Measurements from ENCODE around the gene LRRC43.
A peak's percentile ranks its signal among the peaks of the same experiment; 100 is the strongest.

Gene LRRC43

DNA sequence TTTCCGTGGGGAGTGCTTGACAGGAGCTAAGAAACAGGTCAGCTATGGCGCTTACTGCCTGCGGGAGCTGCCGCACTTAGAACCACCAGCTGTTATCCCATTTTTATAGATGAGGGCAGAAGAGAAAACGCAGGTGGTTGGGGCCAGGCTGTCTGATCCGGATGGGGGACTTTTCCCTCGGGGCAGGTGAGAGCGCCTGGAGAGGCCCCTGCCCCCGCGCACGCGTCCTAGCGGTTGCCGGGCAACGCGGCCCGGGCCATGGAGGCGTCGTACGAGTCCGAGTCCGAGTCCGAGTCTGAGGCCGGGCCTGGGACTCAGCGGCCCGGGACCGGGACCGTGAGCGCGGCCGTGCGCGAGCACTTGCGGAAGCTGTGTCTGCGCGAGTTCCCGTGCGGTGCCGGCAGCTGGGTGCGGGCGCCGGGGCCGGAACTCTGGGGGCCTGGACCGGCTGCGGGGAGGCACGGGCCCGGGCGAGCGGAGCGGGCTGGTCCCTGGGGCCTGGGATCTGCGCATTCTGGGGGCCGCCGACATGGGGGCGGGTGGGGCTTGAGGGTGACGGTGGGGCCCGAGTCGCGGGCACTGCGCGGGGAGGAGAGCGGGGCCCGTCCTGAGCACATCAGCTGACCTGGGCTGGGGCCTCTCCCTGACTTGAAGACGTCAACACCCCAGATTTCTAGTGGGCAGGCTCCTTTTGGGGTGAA, at the start of gene LRRC43:
TSS of gene LRRC43 (plus strand) at position 237 of the 701 bp plus-strand sequence. CDS start at position 259, 22 bp downstream.
- DNase-seq = peak in 1 of 2 donors; percentile 33

GRCh38 chr12:122133192-122133950, 49.6 kb upstream of the LRRC43 start:
- DNase-seq = no peak

DNA sequence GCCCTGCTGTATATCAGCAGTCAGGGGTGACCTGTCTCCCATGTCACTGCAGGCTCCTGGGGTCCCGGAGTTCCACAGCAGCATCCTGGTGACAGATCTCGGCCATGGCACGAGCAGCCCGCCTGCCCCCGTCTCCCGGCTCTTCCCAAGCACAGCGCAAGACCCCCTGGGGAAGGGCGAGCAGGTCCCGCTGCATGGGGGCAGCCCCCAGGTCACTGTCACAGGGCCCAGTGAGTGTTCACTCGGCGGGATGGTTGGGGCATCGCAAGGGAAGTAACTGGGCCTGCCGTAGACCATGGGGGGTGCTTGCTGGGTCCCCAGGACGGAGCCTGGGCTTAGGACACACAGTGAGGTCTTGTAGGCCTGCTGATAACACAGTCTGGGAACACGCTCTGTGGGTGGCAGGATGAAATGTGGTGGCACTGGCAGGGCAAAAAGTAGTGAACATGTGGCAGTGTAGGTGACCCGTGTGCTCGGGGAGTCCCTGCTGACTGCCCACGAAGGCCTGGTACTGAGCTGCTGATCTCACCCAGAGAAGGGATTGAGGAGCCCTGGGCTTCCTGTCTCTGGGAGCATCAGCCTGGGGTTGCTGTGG, 47.4 kb upstream of the LRRC43 start:
- no peak for DNase-seq

DNA sequence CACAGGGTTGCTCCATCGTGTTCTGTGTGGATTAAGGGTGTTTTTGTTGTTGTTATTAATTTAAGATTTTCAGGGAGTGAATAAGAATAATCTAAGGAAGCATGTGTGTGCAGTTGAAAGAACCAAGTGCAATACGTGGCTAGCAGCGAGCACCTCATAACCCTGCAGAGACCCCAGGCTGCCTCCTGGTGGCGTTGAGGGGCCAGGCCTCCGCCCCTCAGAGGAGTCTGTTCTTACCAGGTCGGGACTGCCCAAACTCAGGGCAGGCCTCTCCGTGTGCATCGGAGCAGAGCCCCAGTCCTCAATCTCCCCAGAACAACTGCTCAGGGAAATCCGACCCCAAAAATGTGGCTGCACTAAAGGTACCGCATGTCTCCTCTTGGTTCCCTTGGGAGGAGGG, 45.7 kb upstream of the LRRC43 start:
- DNase-seq = no peak

GRCh38 chr12:122137681-122138080, 45.2 kb upstream of the LRRC43 start:
- no peak for DNase-seq

DNA sequence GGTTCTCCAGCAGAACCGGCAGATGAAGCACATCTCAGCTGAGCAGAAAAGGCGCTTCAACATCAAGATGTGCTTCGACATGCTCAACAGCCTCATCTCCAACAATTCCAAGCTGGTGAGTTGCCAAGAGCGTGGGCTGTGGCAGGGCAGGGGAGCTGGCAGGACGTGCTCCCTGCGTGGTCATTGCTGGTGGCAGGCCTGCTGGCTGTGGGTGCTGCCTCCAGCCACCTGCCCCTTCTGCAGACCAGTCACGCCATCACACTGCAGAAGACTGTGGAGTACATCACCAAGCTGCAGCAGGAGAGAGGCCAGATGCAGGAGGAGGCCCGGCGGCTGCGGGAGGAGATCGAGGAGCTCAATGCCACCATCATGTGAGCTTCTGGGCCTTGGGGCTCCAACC, 44.7 kb upstream of the LRRC43 start:
- no peak for DNase-seq

- DNase-seq = no peak
These were observed 44.3 kb upstream of the LRRC43 start for GRCh38 chr12:122138616-122139015.

DNA sequence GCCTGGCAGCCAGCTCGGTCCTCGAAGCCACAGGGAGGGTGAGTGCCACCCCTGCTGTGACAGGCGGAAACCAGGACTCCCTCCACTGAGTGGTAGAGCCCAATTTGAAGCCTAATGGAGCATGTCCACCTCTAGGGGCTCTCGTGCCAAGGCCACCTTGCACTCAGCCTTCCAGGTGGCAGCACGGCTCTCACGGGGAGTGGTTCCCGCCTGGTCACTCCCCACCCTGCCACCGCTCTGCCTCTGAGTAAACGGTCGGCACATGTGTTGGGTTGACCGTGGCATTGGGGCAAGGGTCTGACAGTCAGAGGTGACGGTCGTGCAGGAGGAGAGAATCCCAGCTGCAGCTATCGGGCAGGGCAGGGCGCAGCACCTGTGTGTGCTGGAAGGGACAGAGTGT, 43.7 kb upstream of the LRRC43 start:
- no peak for DNase-seq

DNA sequence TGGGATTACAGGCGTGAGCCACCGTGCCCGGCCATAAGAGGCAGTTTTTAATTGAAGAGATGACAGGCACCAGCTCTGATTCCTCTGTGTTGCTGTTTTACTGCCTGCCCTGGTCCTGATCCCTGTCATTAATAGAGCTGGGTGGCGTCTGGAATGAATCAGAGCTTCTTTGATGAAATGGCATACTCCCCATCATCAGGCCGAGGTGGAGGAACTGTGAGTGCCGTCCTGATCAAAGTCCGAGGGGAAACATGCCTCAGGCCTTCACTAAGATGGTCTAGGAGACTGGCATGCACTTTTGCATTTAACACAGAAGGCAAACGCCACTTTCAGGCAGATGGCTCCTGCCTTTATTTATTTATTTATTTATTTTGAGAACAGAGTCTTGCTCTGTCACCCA, 43.0 kb upstream of the LRRC43 start:
- no peak for DNase-seq

- no peak for DNase-seq
These were observed 42.3 kb upstream of the LRRC43 start for GRCh38 chr12:122140467-122141257.

GRCh38 chr12:122141911-122142725, 40.8 kb upstream of the LRRC43 start:
- no peak for DNase-seq

DNA sequence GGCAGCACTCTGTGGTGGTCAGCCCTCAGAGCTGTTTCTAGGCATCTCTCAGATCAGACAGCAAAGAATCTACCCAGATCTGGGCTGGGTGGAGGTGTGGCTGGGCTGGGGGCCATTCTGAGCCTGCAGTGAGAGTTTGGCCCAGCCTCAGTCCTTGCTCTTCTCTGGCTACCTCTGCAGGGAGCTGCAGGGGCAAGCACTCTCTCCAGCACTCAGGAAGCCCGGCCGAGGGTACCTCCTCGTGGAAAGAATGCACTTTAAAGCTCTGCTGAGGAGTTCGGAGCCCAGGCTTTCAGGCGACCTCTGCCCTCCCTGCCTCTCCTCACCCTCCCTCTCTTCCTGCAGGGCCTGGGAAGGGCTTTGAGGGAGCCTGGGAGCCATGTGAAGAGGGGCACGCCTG, 40.1 kb upstream of the LRRC43 start:
- no peak for DNase-seq

- no peak for DNase-seq
These were observed 38.0 kb upstream of the LRRC43 start for GRCh38 chr12:122144885-122145284.

DNA sequence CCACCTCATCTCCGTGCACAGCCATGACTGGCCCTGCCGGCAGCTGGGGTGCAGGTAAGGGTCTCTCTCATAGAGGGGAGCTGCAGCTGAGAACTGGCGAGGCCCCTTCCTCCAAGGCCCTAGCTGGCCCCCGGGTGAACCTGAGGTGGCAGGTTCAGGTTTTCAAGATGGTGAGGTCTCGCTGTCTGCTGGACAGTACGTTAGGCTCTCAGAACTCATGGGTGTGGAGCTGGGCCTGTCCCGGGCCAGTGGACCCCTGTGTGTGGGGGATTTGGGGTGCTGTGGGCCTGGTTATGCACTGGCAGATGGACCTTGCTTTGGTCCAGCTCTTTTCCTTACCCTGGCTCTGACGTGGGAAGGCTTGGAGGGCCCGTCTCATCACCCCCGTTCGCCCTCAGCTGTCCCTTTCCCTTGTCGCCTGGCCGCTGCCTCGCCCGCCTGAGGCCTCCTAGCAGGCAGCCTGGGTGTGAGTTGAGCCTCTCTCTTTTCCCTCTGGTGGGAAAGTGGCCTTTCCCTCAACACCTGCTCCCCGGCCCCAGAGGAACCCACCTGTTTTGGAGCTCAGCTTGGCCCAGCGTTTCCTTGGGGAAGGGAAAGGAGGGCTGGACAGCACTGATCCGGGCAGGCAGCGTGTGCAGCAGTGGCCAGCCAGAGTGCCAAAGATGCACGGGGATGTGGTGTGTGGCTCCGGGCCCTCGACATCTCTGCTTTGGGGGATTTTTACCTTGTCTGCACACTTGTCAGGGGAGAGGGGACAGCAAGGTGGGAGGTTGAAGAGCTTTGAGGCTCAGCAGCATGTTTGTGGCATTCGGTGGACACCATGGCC, 37.2 kb upstream of the LRRC43 start:
- no peak for DNase-seq

DNA sequence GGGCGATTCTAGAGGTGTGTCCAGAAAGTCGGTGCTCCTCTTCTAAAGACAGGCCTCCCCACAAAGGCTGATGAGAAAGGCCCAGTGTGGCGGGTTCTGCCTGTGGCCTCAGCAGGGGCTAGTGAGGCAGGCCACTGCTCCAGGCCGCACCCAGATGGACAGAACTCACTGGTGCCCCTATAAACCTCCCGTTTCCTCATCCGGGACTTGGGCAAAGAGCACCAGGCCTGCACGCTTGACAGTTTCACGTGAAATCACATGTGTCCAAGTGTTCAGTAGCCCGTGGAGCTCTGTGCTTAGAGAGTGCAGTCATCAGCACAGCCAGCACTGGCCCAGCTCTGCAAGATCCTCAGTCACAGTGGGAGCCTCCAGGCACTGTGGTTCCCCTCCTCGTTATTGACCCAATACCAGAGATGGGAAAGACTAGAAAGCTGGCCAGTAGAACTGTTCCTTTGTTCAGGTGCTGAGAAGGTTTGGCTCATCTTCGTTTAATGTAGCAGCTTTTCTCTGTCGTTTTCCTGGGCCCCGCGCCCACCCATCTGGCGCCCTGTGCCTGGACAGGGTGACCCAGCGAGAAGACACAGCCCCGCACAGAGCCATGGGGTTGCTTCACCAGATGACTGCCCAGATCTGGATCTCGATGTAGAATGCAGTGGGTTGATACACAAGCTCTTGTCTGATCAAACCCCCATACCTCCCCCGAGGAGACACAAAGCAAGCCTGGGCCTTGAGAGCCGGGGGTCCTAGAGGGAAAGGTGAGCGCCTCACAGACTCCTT, 35.2 kb upstream of the LRRC43 start:
- DNase-seq = no peak

GRCh38 chr12:122148657-122149056, 34.3 kb upstream of the LRRC43 start:
- DNase-seq = no peak

DNA sequence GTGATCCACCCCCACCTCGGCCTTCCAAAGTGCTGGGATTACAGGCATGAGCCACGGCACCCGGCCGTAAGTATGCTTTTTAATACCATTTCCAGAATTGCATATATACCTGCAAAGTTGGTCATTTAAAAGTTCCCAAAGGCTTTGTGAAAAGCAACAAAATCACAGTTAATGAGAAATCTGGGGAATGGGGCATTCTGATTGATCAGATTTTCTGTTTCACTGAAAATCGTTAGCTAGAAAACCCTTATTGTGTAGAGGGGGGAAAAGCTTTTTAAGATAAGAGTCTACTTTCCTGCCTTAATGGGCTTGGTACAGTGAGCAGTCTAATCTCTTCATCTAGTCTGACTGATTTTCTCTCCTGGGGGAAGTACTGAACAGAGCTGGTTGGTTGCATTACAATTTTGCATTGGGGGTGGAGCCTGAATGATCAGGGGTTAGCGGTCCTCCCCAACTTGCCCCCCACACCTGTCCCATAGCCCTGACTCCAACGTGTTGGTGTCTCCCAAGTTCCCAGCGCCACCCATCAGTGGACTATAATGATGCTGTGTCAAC, 32.7 kb upstream of the LRRC43 start:
- DNase-seq = no peak

- no peak for DNase-seq
These were observed 30.2 kb upstream of the LRRC43 start for GRCh38 chr12:122152754-122153153.

- no peak for DNase-seq
These were observed 27.2 kb upstream of the LRRC43 start for GRCh38 chr12:122155705-122156104.

GRCh38 chr12:122158700-122159285, 24.1 kb upstream of the LRRC43 start:
- DNase-seq = no peak

Measured in CD4-positive, alpha-beta T cell treated with Interleukin-4 for 1 hour (primary cell).